Lower leg skin (tissue), 3 donors: Measurements from ENCODE around the gene MEIOB.

Experiments used
- CTCF ChIP-seq, 3 donors: fragments of 450-650 bp; IDR thresholded peaks; one replicate each; pipeline ENCODE4 v1.5.1; 2016; ENCODE audit warnings: antibody characterized with exemption in 3 of 3, mild to moderate bottlenecking in 3 of 3, moderate library complexity in 2 of 3
- POLR2A ChIP-seq, 2 donors: fragments of 450-650 bp; IDR thresholded peaks; one replicate each; pipeline ENCODE4 v1.6.1; 2016 to 2017; ENCODE audit warnings: antibody characterized with exemption in 2 of 2, mild to moderate bottlenecking in 1 of 2, moderate library complexity in 1 of 2

GRCh38 chr16:1823821-1824220, 48.1 kb downstream of the MEIOB start:
- no peak for TF ChIP-seq CTCF (IDR thresholded peaks at IDR 0.05)
- TF ChIP-seq POLR2A (IDR thresholded peaks at IDR 0.05): no peak
